Liver (tissue), 9 donors: Measurements from ENCODE around the gene HAO1. TPM values are rescaled to one million over a fixed set of nuclear protein-coding genes. Genes with fewer than 3 reads are reported as not detected.

Experiments
- DNase-seq: peaks from one replicate; pipeline ENCODE4 v3.0.0-alpha.2; 2017; ENCODE audit warnings: low spot score
- H3K27ac ChIP-seq, 2 donors: one replicate each; pipeline ENCODE4 v1.7.0; 2013; ENCODE audit warnings: inconsistent platforms in 2 of 2, low read length in 2 of 2, control low read depth in 1 of 2, low read depth in 1 of 2, mild to moderate bottlenecking in 1 of 2
- H3K27me3 ChIP-seq, 4 donors: one replicate each; pipeline versions ENCODE4 v1.6.1 to v1.7.0; 2013; ENCODE audit warnings: low read length in 3 of 4, inconsistent platforms in 1 of 4, mild to moderate bottlenecking in 1 of 4, moderate library complexity in 1 of 4; ENCODE audit not compliant: control insufficient read depth in 4 of 4, insufficient read depth in 4 of 4
- H3K36me3 ChIP-seq, 4 donors: one replicate each; pipeline versions ENCODE4 v1.6.1 to v1.7.0; 2013; ENCODE audit warnings: low read length in 3 of 4, mild to moderate bottlenecking in 3 of 4, low read depth in 1 of 4, moderate library complexity in 1 of 4; ENCODE audit not compliant: control insufficient read depth in 4 of 4, insufficient read depth in 3 of 4
- H3K4me1 ChIP-seq, 4 donors: one replicate each; pipeline versions ENCODE4 v1.6.1 to v1.7.0; 2013; ENCODE audit warnings: low read length in 3 of 4, mild to moderate bottlenecking in 3 of 4, moderate library complexity in 1 of 4; ENCODE audit not compliant: control insufficient read depth in 4 of 4, insufficient read depth in 4 of 4
- H3K4me3 ChIP-seq, 3 donors: one replicate each; pipeline versions ENCODE4 v1.6.1 to v1.7.0; 2013; ENCODE audit warnings: low read length in 3 of 3, control low read depth in 1 of 3, low read depth in 1 of 3, mild to moderate bottlenecking in 1 of 3
- H3K9ac ChIP-seq, 2 donors: one replicate each; pipeline ENCODE4 v1.7.0; 2013; ENCODE audit warnings: low read length in 2 of 2, mild to moderate bottlenecking in 2 of 2, moderate library complexity in 2 of 2, control low read depth in 1 of 2, low read depth in 1 of 2
- H3K9me3 ChIP-seq, 4 donors: one replicate each; pipeline versions ENCODE4 v1.6.1 to v1.7.0; 2013; ENCODE audit warnings: low read length in 3 of 4; ENCODE audit not compliant: control insufficient read depth in 4 of 4
- EGR1 ChIP-seq, 2 donors: IDR thresholded peaks; 2 replicates each; pipeline ENCODE4 v1.6.1; 2016 to 2018; ENCODE audit warnings: antibody characterized with exemption in 2 of 2, low read depth in 2 of 2
- FOXA1 ChIP-seq: IDR thresholded peaks from 2 replicates; pipeline ENCODE4 v1.6.1; 2016; ENCODE audit warnings: antibody characterized with exemption
- FOXA2 ChIP-seq: IDR thresholded peaks from 2 replicates; pipeline ENCODE4 v1.6.1; 2016; ENCODE audit warnings: antibody characterized with exemption
- GABPA ChIP-seq, 2 donors: IDR thresholded peaks in 1 of 2; conservative IDR thresholded peaks in 1 of 2; 2 replicates each; pipeline ENCODE4 v1.6.1; 2016; ENCODE audit warnings: antibody characterized with exemption in 2 of 2, mild to moderate bottlenecking in 1 of 2, moderate library complexity in 1 of 2
- JUND ChIP-seq, 2 donors: IDR thresholded peaks; 2 replicates each; pipeline ENCODE4 v1.6.1; 2016; ENCODE audit warnings: antibody characterized with exemption in 2 of 2
- NR2F2 ChIP-seq: IDR thresholded peaks from 2 replicates; pipeline ENCODE4 v1.6.1; 2016; ENCODE audit warnings: antibody characterized with exemption
- RAD21 ChIP-seq, 2 donors: IDR thresholded peaks; 2 replicates each; pipeline ENCODE4 v1.6.1; 2016; ENCODE audit warnings: antibody characterized with exemption in 2 of 2, mild to moderate bottlenecking in 2 of 2
- SP1 ChIP-seq: IDR thresholded peaks from 2 replicates; pipeline ENCODE4 v1.6.1; 2018; ENCODE audit warnings: antibody characterized with exemption, mild to moderate bottlenecking
- TAF1 ChIP-seq: conservative IDR thresholded peaks from 2 replicates; pipeline ENCODE4 v1.6.1; 2016; ENCODE audit warnings: antibody characterized with exemption, mild to moderate bottlenecking
- YY1 ChIP-seq: IDR thresholded peaks from 2 replicates; pipeline ENCODE4 v1.6.1; 2016; ENCODE audit warnings: antibody characterized with exemption, mild to moderate bottlenecking
- WGBS: extraction: QIAGEN DNeasy Blood & Tissue Kit; methylation state at CpG from one replicate; pipeline ENCODE4 v1.1.7; 2013; 5-methylcytosine and 5-hydroxymethylcytosine counted together
- polyA plus RNA-seq, 2 donors: library from polyadenylated mRNA; stranded (reverse) in 1 of 2; unstranded in 1 of 2; fragments of 200-250 nt in 1 of 2; fragments of >200 nt in 1 of 2; fragmentation: Nextera tagmentation in 1 of 2; extraction: Ambion mirVana in 1 of 2; gene quantifications; one replicate each; pipeline versions ENCODE4 v1.2.1 to v1.2.3, GENCODE V29; 2013 to 2015
- total RNA-seq, 2 donors: library from RNA; depleted of rRNA; stranded (reverse); fragments of >200 nt; gene quantifications; one replicate each; pipeline ENCODE4 v1.2.3, GENCODE V29; 2014
- TF ChIP-seq, protein P1 (sequence below): IDR thresholded peaks from 2 replicates; pipeline ENCODE4 v1.6.1; 2016; ENCODE audit warnings: antibody characterized with exemption
- TF ChIP-seq, protein P2 (sequence below): IDR thresholded peaks from 2 replicates; pipeline ENCODE4 v1.6.1; 2016; ENCODE audit warnings: antibody characterized with exemption, mild to moderate bottlenecking
- TF ChIP-seq, protein P3 (sequence below): IDR thresholded peaks from 2 replicates; pipeline ENCODE4 v1.6.1; 2016; ENCODE audit warnings: antibody characterized with exemption
- donor health status: healthy.
- donor health status: healthy.
- donor health status: healthy.
- donor health status: healthy.
- donor health status: healthy.

The HAO1 gene
- total and polyA plus RNA-seq, 4 donors, result 17.8 to 164 (median 161) TPM

DNA sequence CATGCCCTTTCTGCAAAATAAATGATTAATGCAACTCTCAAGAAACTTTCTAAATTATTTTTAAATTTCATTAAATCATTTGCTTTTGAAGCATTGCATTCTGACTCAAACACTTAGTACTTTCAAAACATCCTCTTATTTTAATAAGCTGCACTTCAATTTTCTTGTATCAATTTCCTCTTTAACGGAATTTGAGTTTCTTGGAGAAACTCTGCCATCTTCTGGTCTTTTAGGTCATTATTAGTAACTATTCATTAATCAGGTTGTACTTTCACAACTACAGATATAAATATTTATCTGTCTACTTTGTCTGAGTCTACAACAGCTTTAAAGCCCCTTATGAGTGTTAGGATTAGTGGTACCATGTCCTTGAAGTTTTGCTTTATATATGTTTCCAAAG is 49.1 kb upstream of the HAO1 start:
- DNase-seq, result no peak
- peak overlapping the region in 1 of 2 donors; percentile 50 for H3K27ac ChIP-seq
- no peak overlapping the region for H3K4me3 ChIP-seq
- H3K9me3 ChIP-seq, result no peaks in the 10 kb centered on the region
- TF ChIP-seq NR2F2 (no peak), EGR1 (IDR thresholded peaks at IDR 0.05; ENCODE audit: low read depth in 2 of 2) (no peak), RAD21 (IDR thresholded peaks at IDR 0.05) (peak; percentile 77 to 78), FOXA1 (no peak), FOXA2 (no peak), SP1 (no peak)
- TF ChIP-seq, protein P1, sequence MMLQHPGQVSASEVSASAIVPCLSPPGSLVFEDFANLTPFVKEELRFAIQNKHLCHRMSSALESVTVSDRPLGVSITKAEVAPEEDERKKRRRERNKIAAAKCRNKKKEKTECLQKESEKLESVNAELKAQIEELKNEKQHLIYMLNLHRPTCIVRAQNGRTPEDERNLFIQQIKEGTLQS, result no peak
- H3K36me3 ChIP-seq, result peaks cover 1 to 10% (median 6%) of the 10 kb centered on the region in 4 donors
- 28% methylated on average over 1 of the region's 1 CpG for WGBS
- peaks cover 2 to 8% (median 5%) of the 10 kb centered on the region in 4 donors for H3K4me1 ChIP-seq
- no peaks in the 10 kb centered on the region for H3K27me3 ChIP-seq
- no peak overlapping the region for H3K9ac ChIP-seq

DNA sequence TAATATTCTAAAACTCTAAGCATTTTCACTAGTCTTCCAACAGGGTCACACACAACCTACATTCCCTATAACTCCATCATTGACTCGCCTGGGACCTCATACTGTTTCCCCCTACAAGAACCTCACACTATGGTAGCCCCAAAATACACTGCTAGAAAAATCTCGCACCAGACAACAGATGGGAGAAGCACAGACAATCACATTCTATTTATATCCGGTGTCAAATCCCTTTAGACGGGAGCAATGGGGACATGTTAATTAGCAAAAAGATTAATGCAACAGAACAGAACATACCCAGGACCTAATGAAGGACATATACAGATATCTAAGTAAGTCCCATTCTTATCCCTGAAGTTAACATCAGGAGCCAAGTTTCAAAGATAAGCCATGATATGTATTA is 45.7 kb upstream of the HAO1 start:
- H3K36me3 ChIP-seq, result peaks cover 0 to 1% (median 0%) of the 10 kb centered on the region in 4 donors
- WGBS, result 96% methylated on average over 4 of the region's 4 CpGs
- no peak overlapping the region for H3K9ac ChIP-seq
- H3K4me1 ChIP-seq, result peaks cover 5 to 23% (median 18%) of the 10 kb centered on the region in 4 donors
- H3K4me3 ChIP-seq, result no peak overlapping the region
- H3K9me3 ChIP-seq, result no peaks in the 10 kb centered on the region
- no peak overlapping the region for H3K27ac ChIP-seq
- no peak for DNase-seq
- TF ChIP-seq, protein P1, result no peak
- TF ChIP-seq EGR1 (IDR thresholded peaks at IDR 0.05; ENCODE audit: low read depth in 2 of 2), result no peak
- no peak for TF ChIP-seq JUND (IDR thresholded peaks at IDR 0.05)
- no peak for TF ChIP-seq YY1
- TF ChIP-seq TAF1, result no peak
- TF ChIP-seq, protein P2, sequence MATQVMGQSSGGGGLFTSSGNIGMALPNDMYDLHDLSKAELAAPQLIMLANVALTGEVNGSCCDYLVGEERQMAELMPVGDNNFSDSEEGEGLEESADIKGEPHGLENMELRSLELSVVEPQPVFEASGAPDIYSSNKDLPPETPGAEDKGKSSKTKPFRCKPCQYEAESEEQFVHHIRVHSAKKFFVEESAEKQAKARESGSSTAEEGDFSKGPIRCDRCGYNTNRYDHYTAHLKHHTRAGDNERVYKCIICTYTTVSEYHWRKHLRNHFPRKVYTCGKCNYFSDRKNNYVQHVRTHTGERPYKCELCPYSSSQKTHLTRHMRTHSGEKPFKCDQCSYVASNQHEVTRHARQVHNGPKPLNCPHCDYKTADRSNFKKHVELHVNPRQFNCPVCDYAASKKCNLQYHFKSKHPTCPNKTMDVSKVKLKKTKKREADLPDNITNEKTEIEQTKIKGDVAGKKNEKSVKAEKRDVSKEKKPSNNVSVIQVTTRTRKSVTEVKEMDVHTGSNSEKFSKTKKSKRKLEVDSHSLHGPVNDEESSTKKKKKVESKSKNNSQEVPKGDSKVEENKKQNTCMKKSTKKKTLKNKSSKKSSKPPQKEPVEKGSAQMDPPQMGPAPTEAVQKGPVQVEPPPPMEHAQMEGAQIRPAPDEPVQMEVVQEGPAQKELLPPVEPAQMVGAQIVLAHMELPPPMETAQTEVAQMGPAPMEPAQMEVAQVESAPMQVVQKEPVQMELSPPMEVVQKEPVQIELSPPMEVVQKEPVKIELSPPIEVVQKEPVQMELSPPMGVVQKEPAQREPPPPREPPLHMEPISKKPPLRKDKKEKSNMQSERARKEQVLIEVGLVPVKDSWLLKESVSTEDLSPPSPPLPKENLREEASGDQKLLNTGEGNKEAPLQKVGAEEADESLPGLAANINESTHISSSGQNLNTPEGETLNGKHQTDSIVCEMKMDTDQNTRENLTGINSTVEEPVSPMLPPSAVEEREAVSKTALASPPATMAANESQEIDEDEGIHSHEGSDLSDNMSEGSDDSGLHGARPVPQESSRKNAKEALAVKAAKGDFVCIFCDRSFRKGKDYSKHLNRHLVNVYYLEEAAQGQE, result no peak
- no peak for TF ChIP-seq RAD21 (IDR thresholded peaks at IDR 0.05)
- TF ChIP-seq, protein P3, sequence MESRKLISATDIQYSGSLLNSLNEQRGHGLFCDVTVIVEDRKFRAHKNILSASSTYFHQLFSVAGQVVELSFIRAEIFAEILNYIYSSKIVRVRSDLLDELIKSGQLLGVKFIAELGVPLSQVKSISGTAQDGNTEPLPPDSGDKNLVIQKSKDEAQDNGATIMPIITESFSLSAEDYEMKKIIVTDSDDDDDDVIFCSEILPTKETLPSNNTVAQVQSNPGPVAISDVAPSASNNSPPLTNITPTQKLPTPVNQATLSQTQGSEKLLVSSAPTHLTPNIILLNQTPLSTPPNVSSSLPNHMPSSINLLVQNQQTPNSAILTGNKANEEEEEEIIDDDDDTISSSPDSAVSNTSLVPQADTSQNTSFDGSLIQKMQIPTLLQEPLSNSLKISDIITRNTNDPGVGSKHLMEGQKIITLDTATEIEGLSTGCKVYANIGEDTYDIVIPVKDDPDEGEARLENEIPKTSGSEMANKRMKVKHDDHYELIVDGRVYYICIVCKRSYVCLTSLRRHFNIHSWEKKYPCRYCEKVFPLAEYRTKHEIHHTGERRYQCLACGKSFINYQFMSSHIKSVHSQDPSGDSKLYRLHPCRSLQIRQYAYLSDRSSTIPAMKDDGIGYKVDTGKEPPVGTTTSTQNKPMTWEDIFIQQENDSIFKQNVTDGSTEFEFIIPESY, result no peak
- no peak for TF ChIP-seq GABPA (IDR thresholded peaks at IDR 0.05 in 1 of 2, conservative IDR thresholded peaks at IDR 0.05 in 1 of 2)
- no peaks in the 10 kb centered on the region for H3K27me3 ChIP-seq
